IMR-90 (cell line): Measurements from ENCODE around the gene HSP90AA1. TPM values are rescaled to one million over a fixed set of nuclear protein-coding genes. Genes with fewer than 3 reads are reported as not detected.

ENCODE experiments used
- ATAC-seq: fragments of 200-7000 bp; cut with Tn5 transposase; 2 replicates; pipeline ENCODE4 v1.9.1; 2020; ENCODE audit warnings: low read depth, mild to moderate bottlenecking, moderate library complexity
- BruUV-seq: library from RNA; stranded (reverse); fragments of 400-500 nt; replicated peaks from 2 replicates; lab custom pipeline; 2021; lab: Mats Ljungman, UMichigan
- CTCF ChIA-PET: fragments of 300-600 bp; formaldehyde crosslinking; extraction: SDS; loops from one replicate; lab custom pipeline; 2021; ENCODE audit warnings: antibody characterized with exemption; lab: Yijun Ruan, JAX
- POLR2A ChIA-PET: fragments of 300-600 bp; sonication (Branson Sonifier 250); formaldehyde crosslinking; loops from one replicate; lab custom pipeline; 2022; ENCODE audit warnings: antibody characterized with exemption; ENCODE audit not compliant: unreplicated experiment; lab: Charles Lee
- DNase-seq: peaks from one replicate; pipeline ENCODE4 v3.0.0; 2013
- H2AFZ ChIP-seq: replicated peaks from 2 replicates; pipeline ENCODE3; 2013; ENCODE audit warnings: low read length, mild to moderate bottlenecking; ENCODE audit not compliant: poor library complexity
- H2AK5ac ChIP-seq: 2 replicates; pipeline ENCODE4 v1.6.1; 2013; ENCODE audit warnings: low read depth, low read length, inconsistent platforms
- H2AK9ac ChIP-seq: replicated peaks from 2 replicates; pipeline ENCODE3; 2013; ENCODE audit warnings: mild to moderate bottlenecking, low read depth, low read length, moderate library complexity; ENCODE audit not compliant: poor library complexity
- H2BK120ac ChIP-seq: 2 replicates; pipeline ENCODE4 v1.6.1; 2013; ENCODE audit warnings: low read depth, low read length, inconsistent platforms
- H2BK15ac ChIP-seq: 3 replicates; pipeline ENCODE4 v1.6.1; 2013; ENCODE audit warnings: low read depth, low read length, inconsistent platforms
- H2BK20ac ChIP-seq: 2 replicates; pipeline ENCODE4 v1.6.1; 2013; ENCODE audit warnings: low read depth, mild to moderate bottlenecking, inconsistent platforms, low read length, moderate library complexity
- H2BK5ac ChIP-seq: 2 replicates; pipeline ENCODE4 v1.6.1; 2013; ENCODE audit warnings: mild to moderate bottlenecking, low read depth, low read length, inconsistent platforms; ENCODE audit not compliant: poor library complexity, severe bottlenecking
- H3K14ac ChIP-seq: replicated peaks from 2 replicates; pipeline ENCODE4 v1.6.1; 2013; ENCODE audit warnings: low read depth, low read length, inconsistent platforms
- H3K18ac ChIP-seq: 2 replicates; pipeline ENCODE4 v1.6.1; 2013; ENCODE audit warnings: low read depth, low read length, control low read depth
- H3K23ac ChIP-seq: 2 replicates; pipeline ENCODE4 v1.6.1; 2013; ENCODE audit warnings: low read depth, low read length, inconsistent platforms
- H3K27ac ChIP-seq: 2 replicates; pipeline ENCODE4 v1.5.1; 2013; ENCODE audit warnings: mild to moderate bottlenecking, control low read depth, low read length; ENCODE audit not compliant: insufficient read depth
- H3K27me3 ChIP-seq: 2 replicates; pipeline ENCODE4 v1.6.1; 2013; ENCODE audit warnings: low read length; ENCODE audit not compliant: control insufficient read depth, insufficient read depth
- H3K36me3 ChIP-seq: 2 replicates; pipeline ENCODE4 v1.6.1; 2013; ENCODE audit warnings: low read length, mixed read lengths; ENCODE audit not compliant: control insufficient read depth, insufficient read depth
- H3K4ac ChIP-seq: 2 replicates; pipeline ENCODE4 v1.6.1; 2013; ENCODE audit warnings: low read depth, low read length, inconsistent platforms
- H3K4me1 ChIP-seq: 2 replicates; pipeline ENCODE4 v1.6.1; 2013; ENCODE audit warnings: low read length, mixed read lengths; ENCODE audit not compliant: control insufficient read depth, insufficient read depth
- H3K4me2 ChIP-seq: 2 replicates; pipeline ENCODE4 v1.6.1; 2013; ENCODE audit warnings: low read depth, mild to moderate bottlenecking, control low read depth, low read length, moderate library complexity
- H3K4me3 ChIP-seq: 2 replicates; pipeline ENCODE4 v1.5.1; 2013; ENCODE audit warnings: low read depth, mild to moderate bottlenecking, control low read depth, low read length, moderate library complexity; ENCODE audit not compliant: insufficient read depth
- H3K56ac ChIP-seq: 2 replicates; pipeline ENCODE4 v1.6.1; 2013; ENCODE audit warnings: low read length, inconsistent platforms; ENCODE audit not compliant: insufficient read depth; ENCODE audit errors: extremely low read depth
- H3K79me1 ChIP-seq, 2 experiments: 2 replicates each; pipeline ENCODE4 v1.6.1; 2013; ENCODE audit warnings: low read length in 2 of 2, inconsistent platforms in 1 of 2, low read depth in 1 of 2
- H3K9ac ChIP-seq: 2 replicates; pipeline ENCODE4 v1.6.1; 2013; ENCODE audit warnings: low read depth, low read length, control low read depth
- H3K9me1 ChIP-seq: 2 replicates; pipeline ENCODE4 v1.6.1; 2013; ENCODE audit warnings: low read length, inconsistent platforms; ENCODE audit not compliant: insufficient read depth
- H3K9me3 ChIP-seq: 2 replicates; pipeline ENCODE4 v1.6.1; 2013; ENCODE audit warnings: low read length; ENCODE audit not compliant: control insufficient read depth, insufficient read depth
- H4K20me1 ChIP-seq: 2 replicates; pipeline ENCODE4 v1.6.1; 2013; ENCODE audit warnings: low read length, inconsistent platforms; ENCODE audit not compliant: insufficient read depth
- H4K5ac ChIP-seq: 2 replicates; pipeline ENCODE4 v1.6.1; 2013; ENCODE audit warnings: mild to moderate bottlenecking, low read depth, low read length, control low read depth
- H4K8ac ChIP-seq, 2 experiments: 2 replicates each; pipeline ENCODE4 v1.6.1; 2013; ENCODE audit warnings: low read depth in 2 of 2, low read length in 2 of 2, control low read depth in 1 of 2, inconsistent platforms in 1 of 2
- H4K91ac ChIP-seq: 2 replicates; pipeline ENCODE4 v1.6.1; 2013; ENCODE audit warnings: low read depth, low read length, inconsistent platforms; ENCODE audit not compliant: insufficient read depth
- CEBPB ChIP-seq: IDR thresholded peaks from 2 replicates; pipeline ENCODE4 v1.6.1; 2012; ENCODE audit warnings: low read depth, low read length, improper control_type of control experiment
- ELK1 ChIP-seq: fragments of 150-350 bp; IDR thresholded peaks from 2 replicates; pipeline ENCODE4 v1.6.1; 2016; ENCODE audit warnings: low read depth, mild to moderate bottlenecking, low read length, moderate library complexity, borderline replicate concordance
- MAZ ChIP-seq: IDR thresholded peaks from 2 replicates; pipeline ENCODE4 v1.6.1; 2012; ENCODE audit warnings: low read depth, mild to moderate bottlenecking, low read length, improper control_type of control experiment, moderate library complexity, borderline replicate concordance
- WGBS, 2 experiments: methylation state at CpG; one replicate each; pipeline versions ENCODE4 v1.1.5 to v1.1.7; 2013; ENCODE audit warnings: missing lambda C conversion rate in 2 of 2; ENCODE audit not compliant: insufficient read length in 1 of 2; ENCODE audit errors: extremely low coverage in 2 of 2; 5-methylcytosine and 5-hydroxymethylcytosine counted together
- dilution Hi-C: fragments of 300-500 bp; cut with HindIII; formaldehyde crosslinking; loops from one replicate; pipeline ENCODE4 v1.14.3; 2018; ENCODE audit warnings: low sequenced_read_pairs; ENCODE audit not compliant: unreplicated experiment
- in situ Hi-C: fragments of 300-500 bp; cut with MboI; formaldehyde crosslinking; loops from 3 replicates; pipeline ENCODE4 v1.14.3; 2019; ENCODE audit warnings: low sequenced_read_pairs, inconsistent platforms, mixed read lengths
- intact Hi-C: fragments of 100-400 bp; cut with micrococcal nuclease; formaldehyde crosslinking; loops from 2 replicates; pipeline ENCODE4 v1.10.0; 2022
- polyA plus RNA-seq, 3 experiments: library from polyadenylated mRNA; depleted of rRNA; stranded (reverse); fragments of >200 nt; gene quantifications; 2 replicates each; pipeline ENCODE4 v1.2.3, GENCODE V29; 2012; ENCODE audit warnings: low replicate concordance in 1 of 3
- total RNA-seq: library from RNA; depleted of rRNA; stranded (reverse); fragments of >200 nt; gene quantifications from 2 replicates; pipeline ENCODE4 v1.2.3, GENCODE V29; 2012

HSP90AA1 gene
- total and polyA plus RNA-seq, 2 of the 4 experiments (the other 2 are of a cell fraction): 535 to 578 TPM

- Histone ChIP-seq H3K4ac (no peak overlapping the region), H2AFZ (peak overlapping the region; percentile 13), H2AK9ac (peak overlapping the region; percentile 73), H3K14ac (0 out of 2 replicates have a peak overlapping the region, but pooled peaks have one; percentile 24), H2BK5ac (no peak overlapping the region), H3K18ac (no peak overlapping the region), H3K9ac (no peak overlapping the region), H2BK20ac (0 out of 2 replicates have a peak overlapping the region, but pooled peaks have one; percentile 3), H3K27ac (no peak overlapping the region), H2AK5ac (0 out of 2 replicates have a peak overlapping the region, but pooled peaks have one; percentile 21), H3K36me3 (peaks cover 31% of the 10 kb centered on the region), H3K9me3 (no peaks in the 10 kb centered on the region), H2BK120ac (no peak overlapping the region), H3K4me2 (no peak overlapping the region), H3K4me1 (peaks cover 6% of the 10 kb centered on the region), H3K27me3 (no peaks in the 10 kb centered on the region), H3K79me1 (no peaks in the 10 kb centered on the region), H4K8ac (no peak overlapping the region), H3K23ac (no peak overlapping the region), H3K4me3 (no peak overlapping the region), H4K20me1 (peaks cover 2% of the 10 kb centered on the region), H4K91ac (no peak overlapping the region), H2BK15ac (no peak overlapping the region), H3K9me1 (peaks cover 12% of the 10 kb centered on the region), H3K56ac (no peak overlapping the region), H4K5ac (peak overlapping the region; percentile 10; the same call in 1 of the 2 replicates)
- peak; percentile 83 for DNase-seq
- ChIA-PET CTCF (no interaction called here), POLR2A (no interaction called here)
- ATAC-seq: peak; percentile 81
- no TSS peak for BruUV-seq
- intact Hi-C loops: no loop called here
- TF ChIP-seq CEBPB: peak; percentile 48; the same call in 1 of the 2 replicates
- TF ChIP-seq MAZ: peak; percentile 39; the same call in 1 of the 2 replicates
- TF ChIP-seq ELK1: no peak
- in situ Hi-C loops: no loop called here
- dilution Hi-C loops: no loop called here
- 72% methylated on average over 18 of the region's 24 CpGs; no CpG with 5 or more reads in 1 of the 2 experiments for WGBS, 2 experiments
These were observed 31.5 kb downstream of the HSP90AA1 start for GRCh38 chr14:102055181-102055901.
